ENCODE measurements around the gene PTPRD. TPM values are rescaled to one million over a fixed set of nuclear protein-coding genes. Genes with fewer than 3 reads are reported as not detected.
A peak's percentile ranks its signal among the peaks of the same experiment; 100 is the strongest.
"Not testable (repeated sequence)": the region's sequence is repeated elsewhere in the genome, so short reads cannot be mapped to it uniquely, and the experiment has no call there.

Gene PTPRD
- total and polyA plus RNA-seq, 9 of the 15 experiments (the other 6 are each of a cell fraction or from before 2014, with no cell fraction given): 0.11 TPM; not detected in 8

DNA sequence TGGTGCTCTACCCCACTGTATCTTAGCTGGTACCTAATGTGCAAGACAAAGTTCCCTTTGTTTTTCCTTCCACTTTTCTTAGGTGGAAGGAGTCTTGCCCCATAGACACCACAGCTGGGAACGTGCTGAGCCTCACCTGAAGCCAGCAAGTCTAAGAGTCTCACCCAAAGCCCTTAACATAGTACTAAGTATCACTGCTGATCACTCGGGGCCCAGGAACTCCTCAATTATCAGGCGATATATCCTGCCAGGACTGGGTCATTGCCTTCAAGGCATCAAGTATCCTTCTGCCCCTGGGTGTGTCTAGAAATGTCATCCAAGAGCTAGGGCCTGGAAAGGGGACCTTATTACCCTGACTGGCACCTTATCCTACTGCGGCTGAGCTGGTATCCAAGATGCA lies 123.9 kb downstream of the PTPRD start (continued):
- no peak for TF ChIP-seq KLF1 (tag; IDR thresholded peaks at IDR 0.05)
- TF ChIP-seq HIVEP1 (CRISPR knock-in tag; IDR thresholded peaks at IDR 0.05): no peak
- no peak for TF ChIP-seq HBP1 (CRISPR knock-in tag; IDR thresholded peaks at IDR 0.05)
- TF ChIP-seq CBFA2T3 (IDR thresholded peaks at IDR 0.05): no peak
- TF ChIP-seq ATF1 (CRISPR knock-in tag; IDR thresholded peaks at IDR 0.05): no peak
- no peak for TF ChIP-seq ATF1 (tag; IDR thresholded peaks at IDR 0.05)

- Histone ChIP-seq H3K9me1 (ENCODE audit: control insufficient read depth, insufficient read depth, low read length) (no peaks in the 10 kb centered on the region), H4K20me1 (replicated peaks; ENCODE audit: control insufficient read depth, insufficient read depth, low read length) (no peaks in the 10 kb centered on the region), H3K36me3 (ENCODE audit: control insufficient read depth, insufficient read depth, low read length) (no peaks in the 10 kb centered on the region), H3K27ac (ENCODE audit: extremely low read depth, low read depth, low read length) (no peak overlapping the region), H3K4me2 (ENCODE audit: insufficient read depth, low read length) (no peak overlapping the region), H3K27me3 (ENCODE audit: control insufficient read depth in 2 of 2, insufficient read depth in 2 of 2, low read length in 2 of 2) (no peaks in the 10 kb centered on the region), H3K9me3 (replicated peaks; ENCODE audit: control insufficient read depth, insufficient read depth, low read depth, low read length) (no peaks in the 10 kb centered on the region), H3K79me2 (ENCODE audit: control insufficient read depth, insufficient read depth, low read length) (no peaks in the 10 kb centered on the region), H3K4me3 (no peak overlapping the region), H3K9ac (ENCODE audit: insufficient read depth in 1 of 2, low read depth in 2 of 2, low read length in 2 of 2) (no peak overlapping the region), H3K4me1 (replicated peaks in 1 of 2; ENCODE audit: control insufficient read depth in 2 of 2, insufficient read depth in 2 of 2, low read length in 2 of 2) (no peaks in the 10 kb centered on the region), H2AFZ (ENCODE audit: low read depth, low read length) (no peak overlapping the region)
- intact Hi-C loops (cut with micrococcal nuclease): no loop called here
- 9% methylated on average over 2 of the region's 3 CpGs for WGBS (ENCODE audit: insufficient coverage, low coverage, missing lambda C conversion rate)
- no TSS peak for BruUV-seq (replicated peaks)
- DNase-seq (ENCODE audit: extremely low read depth in 1 of 4, low spot score in 3 of 4) (peak in 3 of 4 experiments; percentile 0 to 6 (median 5)), ATAC-seq (no peak), FAIRE-seq (no peak)
- in situ Hi-C loops (cut with MboI): no loop called here
- TF ChIP-seq ZNF212 (CRISPR knock-in tag; IDR thresholded peaks at IDR 0.05) (no peak), GATAD2B (IDR thresholded peaks at IDR 0.05; ENCODE audit: borderline replicate concordance) (no peak), EZH2 (IDR thresholded peaks at IDR 0.05; ENCODE audit: borderline replicate concordance, low read depth, low read length) (no peak), FOXA3 (CRISPR knock-in tag; conservative IDR thresholded peaks at IDR 0.05 in 1 of 2, IDR thresholded peaks at IDR 0.05 in 1 of 2) (no peak), CREB1 (IDR thresholded peaks at IDR 0.05) (no peak), CREB1 (CRISPR knock-in tag; IDR thresholded peaks at IDR 0.05) (no peak)
- ChIA-PET CTCF (ENCODE audit: low intra/inter-chr PET ratio) (no interaction called here), POLR2A (no interaction called here)
Measured at GRCh38 chr9:10479172-10479571, 133.6 kb downstream of the PTPRD start.

GRCh38 chr9:10449201-10449617 lies 163.6 kb downstream of the PTPRD start:
- BruUV-seq (replicated peaks); POLR2A ChIA-PET; intact Hi-C loops (cut with micrococcal nuclease); ATAC-seq; H3K4me1 ChIP-seq (replicated peaks in 1 of 2; ENCODE audit: control insufficient read depth in 2 of 2, insufficient read depth in 2 of 2, low read length in 2 of 2); H3K9me3 ChIP-seq (replicated peaks; ENCODE audit: control insufficient read depth, insufficient read depth, low read depth, low read length); H3K9me1 ChIP-seq (ENCODE audit: control insufficient read depth, insufficient read depth, low read length); FAIRE-seq; H3K27ac ChIP-seq (ENCODE audit: extremely low read depth, low read depth, low read length); H3K27me3 ChIP-seq (ENCODE audit: control insufficient read depth in 2 of 2, insufficient read depth in 2 of 2, low read length in 2 of 2); CTCF ChIA-PET (ENCODE audit: low intra/inter-chr PET ratio); H3K4me2 ChIP-seq (ENCODE audit: insufficient read depth, low read length); H3K4me3 ChIP-seq; H4K20me1 ChIP-seq (replicated peaks; ENCODE audit: control insufficient read depth, insufficient read depth, low read length); DNase-seq (ENCODE audit: extremely low read depth in 1 of 4, low spot score in 3 of 4); H3K9ac ChIP-seq (ENCODE audit: insufficient read depth in 1 of 2, low read depth in 2 of 2, low read length in 2 of 2); H3K79me2 ChIP-seq (ENCODE audit: control insufficient read depth, insufficient read depth, low read length); in situ Hi-C loops (cut with MboI); H2AFZ ChIP-seq (ENCODE audit: low read depth, low read length); H3K36me3 ChIP-seq (ENCODE audit: control insufficient read depth, insufficient read depth, low read length): not testable (repeated sequence)
- WGBS (ENCODE audit: insufficient coverage, low coverage, missing lambda C conversion rate): 0% methylated on average over 7 of the region's 28 CpGs
